ENCODE measurements around the gene RPN2.

The RPN2 gene

GRCh38 chr20:37267667-37268313 lies 88.7 kb downstream of the RPN2 start:
- no peak for DNase-seq (ENCODE audit: low spot score)

GRCh38 chr20:37270576-37271420 lies 91.7 kb downstream of the RPN2 start:
- DNase-seq (ENCODE audit: low spot score) = no peak

- DNase-seq (ENCODE audit: low spot score) = no peak
Measured at GRCh38 chr20:37271421-37271768, 92.3 kb downstream of the RPN2 start.

- no peak for DNase-seq (ENCODE audit: low spot score)
Measured at GRCh38 chr20:37273988-37274387, 94.9 kb downstream of the RPN2 start.

- no peak for DNase-seq (ENCODE audit: low spot score)
Measured at GRCh38 chr20:37274851-37275524, 95.9 kb downstream of the RPN2 start.

GRCh38 chr20:37276494-37277252 lies 97.5 kb downstream of the RPN2 start:
- no peak for DNase-seq (ENCODE audit: low spot score)

GRCh38 chr20:37277253-37277593 lies 98.1 kb downstream of the RPN2 start:
- DNase-seq (ENCODE audit: low spot score) = no peak

- no peak for DNase-seq (ENCODE audit: low spot score)
Measured at GRCh38 chr20:37278966-37279590, 99.9 kb downstream of the RPN2 start.

GRCh38 chr20:37279820-37280219 lies 100.7 kb downstream of the RPN2 start:
- no peak for DNase-seq (ENCODE audit: low spot score)

GRCh38 chr20:37280403-37280802 lies 101.3 kb downstream of the RPN2 start:
- DNase-seq (ENCODE audit: low spot score) = no peak

GRCh38 chr20:37282556-37282955 lies 103.4 kb downstream of the RPN2 start:
- no peak for DNase-seq (ENCODE audit: low spot score)

GRCh38 chr20:37283530-37284195 lies 104.5 kb downstream of the RPN2 start:
- DNase-seq (ENCODE audit: low spot score) = no peak

- DNase-seq (ENCODE audit: low spot score) = no peak
Measured at GRCh38 chr20:37284691-37285161, 105.6 kb downstream of the RPN2 start.

- no peak for DNase-seq (ENCODE audit: low spot score)
Measured at GRCh38 chr20:37285664-37286374, 106.7 kb downstream of the RPN2 start.

GRCh38 chr20:37288091-37288490 lies 109.0 kb downstream of the RPN2 start:
- DNase-seq (ENCODE audit: low spot score) = no peak

GRCh38 chr20:37290158-37290810 lies 111.2 kb downstream of the RPN2 start:
- no peak for DNase-seq (ENCODE audit: low spot score)
